Measurements from ENCODE around the gene PRKCB.

- TF ChIP-seq POLR2AphosphoS5 (IDR thresholded peaks at IDR 0.05; ENCODE audit: low read depth, low read length) (no peak), TAF1 (IDR thresholded peaks at IDR 0.05; ENCODE audit: borderline replicate concordance, insufficient read depth, low read length) (no peak)
Observed at GRCh38 chr16:24217461-24217860, 381.7 kb downstream of the PRKCB start.

Data from PFSK-1 (cell line).